GM23248 (cell line): ENCODE results near the gene TGM2.

ENCODE experiments used
- EZH2 ChIP-seq: fragments of 200-600 bp; sonication (generic); IDR thresholded peaks from 2 replicates; pipeline ENCODE4 v1.6.1; 2018; ENCODE audit warnings: antibody characterized with exemption, mild to moderate bottlenecking; ENCODE audit not compliant: insufficient read depth, poor library complexity, severe bottlenecking
- EZH2phosphoT487 ChIP-seq: fragments of 200-600 bp; sonication (generic); IDR thresholded peaks from 2 replicates; pipeline ENCODE4 v1.6.1; 2018; ENCODE audit warnings: antibody characterized with exemption, moderate library complexity, mild to moderate bottlenecking, low read depth; ENCODE audit not compliant: insufficient read depth

DNA sequence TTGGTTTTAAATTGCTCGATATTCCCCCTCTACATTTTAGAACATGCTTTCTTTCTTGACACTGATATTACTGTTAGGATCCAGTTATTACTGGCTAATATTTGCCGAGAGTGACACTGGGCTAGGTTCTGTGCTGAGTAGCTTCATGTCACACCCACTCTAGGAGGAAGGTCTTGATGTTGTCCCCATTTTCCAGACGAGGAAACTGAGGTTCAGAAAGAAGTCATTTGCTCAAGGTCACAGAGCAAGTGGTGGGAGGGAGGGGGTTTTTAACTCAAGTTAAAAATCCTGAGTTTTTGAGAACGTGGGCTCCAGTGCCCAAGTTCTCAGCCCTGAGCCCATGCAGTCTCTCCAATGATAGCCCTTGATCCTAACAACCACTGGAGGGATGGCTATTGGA, 18.9 kb downstream of the TGM2 start:
- TF ChIP-seq EZH2phosphoT487: no peak
- no peak for TF ChIP-seq EZH2
